NOMO-1 treated with dmso at 0.1 percent for 144 hours (cell line): ENCODE measurements around the gene GNL1.
"Not testable (repeated sequence)": the region's sequence is repeated elsewhere in the genome, so short reads cannot be mapped to it uniquely, and the experiment has no call there.

Source experiments
- DNase-seq: peaks from one replicate; lab custom pipeline; 2025; ENCODE audit not compliant: unreplicated experiment; lab: John Stamatoyannopoulos, UW

GNL1 gene

DNA sequence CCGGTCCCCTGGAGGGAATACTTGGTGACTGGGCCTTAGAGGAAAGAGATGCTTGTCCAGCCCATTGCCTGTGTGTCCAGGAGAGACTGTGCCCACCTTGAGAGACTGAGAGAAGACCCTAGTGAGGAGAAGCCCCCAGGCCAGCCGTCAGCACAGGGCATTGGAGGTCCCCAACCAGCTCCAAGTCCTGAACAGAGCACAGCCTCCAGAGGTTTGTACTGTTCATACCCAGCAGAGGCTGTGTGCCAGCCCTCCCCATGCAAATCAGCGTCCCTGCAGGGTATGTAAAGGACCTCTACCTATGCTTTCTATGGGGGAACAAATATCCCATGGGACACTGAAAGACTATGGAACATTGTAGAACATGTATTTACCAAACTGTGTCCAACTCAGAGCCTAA lies 58.6 kb downstream of the GNL1 start:
- DNase-seq: no peak

DNA sequence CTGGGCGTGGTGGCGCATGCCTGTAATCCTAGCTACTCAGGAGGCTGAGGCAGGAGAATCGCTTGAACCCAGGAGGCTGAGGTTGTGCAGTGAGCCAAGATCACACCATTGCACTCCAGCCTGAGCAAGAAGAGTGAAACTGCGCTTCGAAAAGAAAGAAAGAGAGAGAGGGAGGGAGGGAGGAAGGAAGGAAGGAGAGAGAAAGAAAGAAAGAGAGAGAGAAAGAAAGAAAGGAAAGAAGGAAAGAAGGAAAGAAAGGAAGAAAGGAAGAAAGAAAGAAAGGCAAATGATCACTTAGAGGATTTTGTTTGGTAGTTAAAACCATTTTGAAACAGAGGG lies 59.1 kb downstream of the GNL1 start:
- not testable (repeated sequence) for DNase-seq

DNA sequence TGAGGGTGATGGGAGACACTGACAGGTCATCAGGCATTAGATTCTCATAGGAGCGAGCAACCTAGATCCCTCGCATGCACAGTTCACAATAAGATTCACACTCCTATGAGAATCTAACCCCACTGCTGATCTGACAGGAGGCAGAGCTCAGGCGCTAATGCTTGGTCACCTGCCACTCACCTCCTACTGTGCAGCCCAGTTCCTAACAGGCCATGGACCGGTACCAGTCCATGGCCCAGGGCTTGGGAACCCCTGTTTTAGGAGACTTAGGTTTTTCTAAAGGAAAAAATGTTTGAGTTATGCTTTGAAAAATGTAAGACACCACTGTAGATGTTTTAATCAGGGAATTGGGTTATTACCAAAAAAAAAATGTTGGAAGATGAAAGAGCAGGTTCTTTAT lies 60.3 kb downstream of the GNL1 start:
- no peak for DNase-seq

DNA sequence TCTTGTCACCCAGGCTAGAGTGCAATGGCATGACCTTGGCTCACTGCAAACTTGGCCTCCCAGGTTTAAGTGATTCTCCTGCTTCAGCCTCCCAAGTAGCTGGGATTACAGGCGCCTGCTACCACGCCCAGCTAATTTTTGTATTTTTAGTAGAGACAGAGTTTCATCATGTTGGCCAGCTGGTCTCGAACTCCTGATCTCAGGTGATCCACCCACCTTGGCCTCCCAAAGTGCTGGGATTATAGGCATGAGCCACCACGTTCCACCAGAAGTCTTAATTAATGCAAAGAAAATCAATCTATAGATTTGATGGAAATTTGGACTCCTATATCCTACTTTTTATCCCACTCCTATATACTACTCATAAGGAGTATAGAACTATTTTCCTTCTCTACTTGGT lies 61.2 kb downstream of the GNL1 start:
- not testable (repeated sequence) for DNase-seq

DNA sequence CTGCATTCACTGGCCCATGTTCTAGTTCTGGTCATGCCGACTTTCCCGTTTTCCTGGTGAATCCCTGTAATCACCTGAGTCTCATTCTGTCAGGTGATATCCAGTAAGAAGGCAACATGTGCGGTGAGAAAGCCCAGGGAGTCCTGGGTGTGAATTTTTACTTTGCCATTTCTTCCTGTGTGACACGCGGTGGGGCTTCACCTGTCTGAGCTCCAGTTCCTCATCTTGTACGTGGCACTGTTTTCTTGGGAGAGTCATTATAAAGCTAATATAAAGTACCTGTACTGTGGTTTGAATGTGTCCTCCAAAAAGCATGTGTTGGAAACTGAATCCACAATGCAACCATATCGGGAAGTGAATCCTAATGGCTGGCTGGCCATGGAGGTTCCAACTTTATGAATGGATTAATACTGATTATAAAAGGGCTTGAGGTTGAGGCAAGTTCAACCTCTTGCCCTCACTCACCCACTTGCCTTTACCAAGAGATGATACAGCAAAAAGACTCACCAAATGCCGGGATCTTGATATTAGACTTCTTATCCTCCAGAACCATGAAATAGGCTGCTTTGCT lies 61.9 kb downstream of the GNL1 start:
- no peak for DNase-seq

DNA sequence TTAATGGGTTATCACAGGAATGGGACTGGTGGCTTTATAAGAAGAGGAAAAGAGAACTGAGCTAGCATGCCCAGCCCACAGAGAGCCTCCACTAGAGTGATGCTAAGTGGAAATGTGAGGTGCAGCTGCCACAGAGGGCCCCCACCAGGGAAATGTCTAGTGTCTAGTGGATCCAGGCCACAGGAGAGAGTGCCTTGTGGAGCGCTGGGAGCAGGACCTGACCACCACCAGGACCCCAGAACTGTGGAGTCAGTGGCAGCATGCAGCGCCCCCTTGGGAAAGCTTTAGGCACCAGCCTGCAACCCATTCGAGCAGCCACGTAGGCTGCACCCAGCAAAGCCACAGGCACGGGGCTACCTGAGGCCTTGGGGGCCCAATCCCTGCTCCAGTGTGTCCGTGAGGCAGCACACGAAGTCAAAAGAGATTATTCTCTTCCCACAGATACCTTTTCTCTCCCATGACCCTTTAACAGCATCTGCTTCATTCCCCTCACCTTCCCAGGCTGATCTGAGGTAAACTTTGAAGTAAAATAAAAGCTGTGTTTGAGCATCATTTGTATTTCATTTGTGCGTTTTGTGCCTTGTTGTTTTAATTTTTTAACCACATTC lies 62.5 kb downstream of the GNL1 start:
- no peak for DNase-seq

DNA sequence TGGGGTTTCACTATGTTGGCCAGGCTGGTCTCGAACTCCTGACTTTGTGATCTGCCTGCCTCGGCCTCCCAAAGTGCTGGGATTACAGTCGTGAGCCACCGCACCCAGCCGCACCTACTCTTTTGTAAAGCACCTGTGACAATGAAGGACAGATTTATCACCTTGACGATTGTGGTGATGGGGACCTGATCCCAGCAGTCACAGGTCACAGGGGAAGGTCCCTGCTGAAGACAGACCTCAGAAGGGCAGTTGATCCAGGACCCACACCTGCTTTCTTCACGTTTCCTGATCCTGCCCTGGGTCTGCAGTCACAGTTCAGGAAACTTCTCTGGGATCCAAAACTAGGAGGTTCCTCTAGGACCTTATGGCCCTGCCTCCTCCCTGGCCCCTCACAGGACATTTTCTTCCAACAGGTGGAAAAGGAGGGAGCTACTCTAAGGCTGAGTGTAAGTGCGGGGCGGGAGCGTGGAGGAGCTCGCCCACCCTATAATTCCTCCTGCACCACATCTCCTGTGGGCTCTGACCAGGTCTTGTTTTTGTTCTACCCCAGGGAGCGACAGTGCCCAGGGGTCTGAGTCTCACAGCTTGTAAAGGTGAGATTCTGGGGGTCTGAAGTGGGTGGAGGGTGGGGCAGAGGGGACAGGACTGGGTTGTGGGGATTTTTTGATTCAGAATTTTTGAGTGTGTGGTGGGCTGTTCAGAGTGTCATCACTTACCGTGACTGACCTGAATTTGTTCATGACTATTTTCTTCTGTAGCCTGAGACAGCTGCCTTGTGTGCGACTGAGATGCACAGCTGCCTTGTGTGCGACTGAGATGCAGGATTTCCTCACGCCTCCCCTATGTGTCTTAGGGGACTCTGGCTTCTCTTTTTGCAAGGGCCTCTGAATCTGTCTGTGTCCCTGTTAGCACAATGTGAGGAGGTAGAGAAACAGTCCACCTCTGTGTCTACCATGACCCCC lies 64.0 kb downstream of the GNL1 start:
- no peak for DNase-seq
